ENCODE measurements around the gene CASTOR1.

CASTOR1 gene

DNA sequence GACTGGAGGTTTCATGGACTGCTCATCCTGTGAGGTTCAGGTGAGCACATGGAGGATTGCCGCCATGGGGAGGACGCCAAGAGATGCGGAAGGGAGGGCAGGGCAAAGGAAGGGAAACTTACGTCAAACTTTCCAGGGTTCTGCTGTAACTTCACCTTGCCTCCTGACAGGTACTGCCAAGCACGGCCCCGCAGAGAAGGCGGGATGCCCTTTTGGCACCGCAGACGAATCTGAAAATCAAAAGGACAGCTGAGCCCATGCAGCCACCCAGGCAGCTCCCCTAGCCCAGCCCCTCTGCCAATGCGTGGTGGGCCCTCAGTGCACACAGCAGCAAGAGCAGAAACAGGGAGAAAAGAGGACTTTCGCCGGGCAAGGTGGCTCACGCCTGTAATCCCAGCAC is 10.0 kb upstream of the CASTOR1 start:
- no peak overlapping the region for H3K4me3 ChIP-seq (ENCODE audit: low read depth, low read length)
- in situ Hi-C loops (cut with HindIII; ENCODE audit: low sequenced_read_pairs) = no loop called here
- no peak for DNase-seq (ENCODE audit: low read depth, low spot score)
- TF ChIP-seq, protein P1, sequence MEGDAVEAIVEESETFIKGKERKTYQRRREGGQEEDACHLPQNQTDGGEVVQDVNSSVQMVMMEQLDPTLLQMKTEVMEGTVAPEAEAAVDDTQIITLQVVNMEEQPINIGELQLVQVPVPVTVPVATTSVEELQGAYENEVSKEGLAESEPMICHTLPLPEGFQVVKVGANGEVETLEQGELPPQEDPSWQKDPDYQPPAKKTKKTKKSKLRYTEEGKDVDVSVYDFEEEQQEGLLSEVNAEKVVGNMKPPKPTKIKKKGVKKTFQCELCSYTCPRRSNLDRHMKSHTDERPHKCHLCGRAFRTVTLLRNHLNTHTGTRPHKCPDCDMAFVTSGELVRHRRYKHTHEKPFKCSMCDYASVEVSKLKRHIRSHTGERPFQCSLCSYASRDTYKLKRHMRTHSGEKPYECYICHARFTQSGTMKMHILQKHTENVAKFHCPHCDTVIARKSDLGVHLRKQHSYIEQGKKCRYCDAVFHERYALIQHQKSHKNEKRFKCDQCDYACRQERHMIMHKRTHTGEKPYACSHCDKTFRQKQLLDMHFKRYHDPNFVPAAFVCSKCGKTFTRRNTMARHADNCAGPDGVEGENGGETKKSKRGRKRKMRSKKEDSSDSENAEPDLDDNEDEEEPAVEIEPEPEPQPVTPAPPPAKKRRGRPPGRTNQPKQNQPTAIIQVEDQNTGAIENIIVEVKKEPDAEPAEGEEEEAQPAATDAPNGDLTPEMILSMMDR (IDR thresholded peaks at IDR 0.05; ENCODE audit: low read depth, low read length) = no peak

DNA sequence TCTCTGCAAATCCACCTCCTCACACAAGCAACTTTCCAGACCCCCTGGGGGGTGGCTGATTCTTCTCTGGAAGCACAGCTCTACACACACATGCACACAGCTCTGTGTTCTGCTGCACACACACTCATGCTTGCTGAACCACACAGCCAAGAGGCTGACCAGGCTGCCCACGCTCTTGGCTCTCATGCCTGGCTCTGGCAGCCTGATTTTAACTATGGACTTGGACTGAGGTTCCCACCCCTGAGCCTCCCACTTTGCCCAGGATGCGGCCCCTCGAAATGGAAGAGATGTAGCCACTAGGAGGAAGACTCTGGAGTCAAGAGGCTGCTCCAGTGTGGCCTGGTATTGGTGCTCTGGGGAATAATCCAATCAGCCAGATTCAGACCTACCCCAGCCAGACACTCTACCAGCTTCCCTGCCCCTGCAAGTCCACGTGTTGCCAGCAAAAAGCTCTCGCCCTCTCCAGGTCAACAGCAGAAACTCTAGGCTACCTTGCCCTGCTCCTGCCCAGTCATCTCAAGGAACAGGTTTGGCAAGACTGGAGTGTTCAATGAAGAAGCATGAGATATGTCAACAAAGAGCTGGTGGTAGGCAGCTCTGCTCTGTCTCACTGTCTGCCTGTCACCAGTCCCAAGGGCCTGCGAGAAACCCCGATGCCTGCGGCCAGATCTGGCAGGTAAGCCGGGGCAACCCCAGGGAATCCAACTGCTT is 8.8 kb upstream of the CASTOR1 start:
- no peak overlapping the region for H3K4me3 ChIP-seq (ENCODE audit: low read depth, low read length)
- TF ChIP-seq, protein P1 (IDR thresholded peaks at IDR 0.05; ENCODE audit: low read depth, low read length) = no peak
- in situ Hi-C loops (cut with HindIII; ENCODE audit: low sequenced_read_pairs) = no loop called here
- DNase-seq (ENCODE audit: low read depth, low spot score) = no peak

DNA sequence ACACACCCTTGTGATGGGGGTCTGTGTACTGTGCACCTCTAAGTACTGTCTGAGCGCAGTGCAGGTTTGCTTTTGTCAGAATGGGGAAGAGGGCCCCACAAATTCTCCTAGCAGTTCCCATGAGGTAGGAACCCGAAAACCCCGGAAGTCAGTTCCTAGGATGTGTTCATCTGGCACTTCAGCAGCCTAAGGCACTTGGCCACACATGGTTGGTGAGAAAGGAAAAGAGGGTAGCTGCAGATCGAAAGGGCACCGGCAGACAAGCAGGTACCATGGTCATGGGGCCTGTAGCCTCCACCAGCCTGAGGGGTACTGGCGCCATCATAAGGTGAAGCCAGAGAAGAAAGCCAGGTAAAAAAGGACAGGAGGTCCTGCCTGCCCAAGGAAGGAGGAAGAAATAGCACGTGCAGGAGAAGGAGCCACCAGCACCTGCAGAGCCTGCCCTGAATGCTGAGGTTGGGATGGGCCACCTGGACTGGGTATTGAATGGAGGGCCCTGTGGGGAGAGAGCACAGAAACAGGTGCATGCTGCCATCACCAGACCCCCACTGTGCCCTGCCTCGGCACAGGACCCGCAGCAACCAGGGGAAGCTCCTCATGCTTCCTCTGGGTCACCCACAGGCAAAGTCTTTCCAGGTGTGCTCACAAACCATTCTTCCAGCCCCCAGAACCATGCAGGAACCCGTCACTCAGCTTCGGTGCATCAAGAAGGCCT is 8.1 kb upstream of the CASTOR1 start:
- DNase-seq (ENCODE audit: low read depth, low spot score) = no peak
- TF ChIP-seq, protein P1 (IDR thresholded peaks at IDR 0.05; ENCODE audit: low read depth, low read length) = no peak
- in situ Hi-C loops (cut with HindIII; ENCODE audit: low sequenced_read_pairs) = no loop called here

DNA sequence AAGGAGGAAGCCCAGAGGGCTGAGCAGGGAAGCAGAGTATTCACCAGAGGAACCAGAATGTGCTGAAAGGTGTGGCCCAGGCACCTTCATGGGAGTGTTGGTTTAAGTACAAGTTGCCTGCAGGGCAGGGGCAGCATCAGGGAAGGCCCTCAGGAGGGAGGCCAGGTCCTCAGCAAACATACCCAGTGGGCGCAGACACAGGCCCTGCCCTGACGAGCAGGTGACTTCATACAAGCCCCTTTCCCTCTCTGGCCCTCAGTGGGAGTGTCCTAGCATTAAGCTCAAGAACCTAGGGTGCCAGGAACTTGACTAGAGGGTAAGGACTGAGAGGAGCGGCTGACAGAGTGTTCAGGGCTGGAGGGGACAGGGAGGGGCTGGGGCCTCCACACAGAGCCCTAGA is 7.5 kb upstream of the CASTOR1 start:
- in situ Hi-C loops (cut with HindIII; ENCODE audit: low sequenced_read_pairs) = no loop called here
- H3K4me3 ChIP-seq (ENCODE audit: low read depth, low read length) = no peak overlapping the region
- TF ChIP-seq, protein P1 (IDR thresholded peaks at IDR 0.05; ENCODE audit: low read depth, low read length) = no peak
- DNase-seq (ENCODE audit: low read depth, low spot score) = no peak

More for the DNA sequence above, 8.1 kb upstream of the CASTOR1 start:
- no peak overlapping the region for H3K4me3 ChIP-seq (ENCODE audit: low read depth, low read length)

DNA sequence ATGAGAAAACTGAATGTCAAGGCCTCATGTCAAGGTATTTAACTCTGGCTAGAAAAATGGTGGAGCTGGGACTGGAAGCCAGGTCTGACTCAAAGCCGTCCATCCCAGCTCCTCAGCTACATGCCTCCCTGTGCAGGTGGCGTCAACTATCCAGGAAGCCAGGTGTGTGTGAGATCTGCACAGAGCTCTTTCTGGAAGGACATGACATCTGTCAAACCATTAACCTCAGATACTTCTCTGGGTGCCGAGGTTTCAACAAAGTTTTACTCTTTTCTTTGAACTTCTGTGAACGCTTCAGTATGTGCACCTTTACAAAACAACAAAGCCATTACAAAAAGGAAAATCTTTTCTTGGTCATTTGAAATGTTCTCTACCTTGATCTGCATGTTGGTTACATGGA is 7.0 kb upstream of the CASTOR1 start:
- TF ChIP-seq, protein P1 (IDR thresholded peaks at IDR 0.05; ENCODE audit: low read depth, low read length) = no peak
- no peak overlapping the region for H3K4me3 ChIP-seq (ENCODE audit: low read depth, low read length)
- in situ Hi-C loops (cut with HindIII; ENCODE audit: low sequenced_read_pairs) = no loop called here
- no peak for DNase-seq (ENCODE audit: low read depth, low spot score)

DNA sequence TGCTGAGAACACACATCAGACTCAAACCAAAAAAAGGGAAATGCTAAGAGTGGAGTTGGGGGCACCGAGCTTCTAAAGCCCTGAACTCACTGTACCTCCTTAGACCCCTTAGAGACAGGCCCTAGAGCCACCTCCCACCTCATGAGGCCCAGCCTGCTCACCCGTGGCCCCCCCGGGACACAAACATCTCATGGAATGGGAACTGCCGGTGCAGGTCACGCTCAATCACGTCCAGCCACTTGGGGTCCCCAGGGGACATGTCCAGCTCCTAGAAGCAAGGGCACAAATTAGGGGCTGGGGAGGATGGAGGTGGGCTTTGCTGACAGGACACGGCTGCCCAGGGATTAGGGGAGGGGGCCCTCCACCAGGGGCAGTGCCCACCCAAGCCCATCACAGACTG is 6.3 kb upstream of the CASTOR1 start:
- TF ChIP-seq, protein P1 (IDR thresholded peaks at IDR 0.05; ENCODE audit: low read depth, low read length) = no peak
- DNase-seq (ENCODE audit: low read depth, low spot score) = no peak
- in situ Hi-C loops (cut with HindIII; ENCODE audit: low sequenced_read_pairs) = no loop called here
- no peak overlapping the region for H3K4me3 ChIP-seq (ENCODE audit: low read depth, low read length)
